NB4 (cell line): ENCODE data around the gene UBXN6.

ENCODE experiments used
- MAX ChIP-seq: IDR thresholded peaks from 2 replicates; pipeline ENCODE4 v1.6.1; 2011; ENCODE audit warnings: low read depth, low read length
- MYC ChIP-seq: IDR thresholded peaks from 2 replicates; pipeline ENCODE4 v1.6.1; 2011; ENCODE audit warnings: low read depth, low read length
- POLR2A ChIP-seq: IDR thresholded peaks from 2 replicates; pipeline ENCODE4 v1.6.1; 2011; ENCODE audit warnings: mild to moderate bottlenecking; ENCODE audit not compliant: insufficient read length; ENCODE audit errors: extremely low read depth
- TF ChIP-seq, protein P1 (sequence below): IDR thresholded peaks from one replicate; pipeline ENCODE4 v1.5.1; 2012; ENCODE audit warnings: low read depth, low read length

GRCh38 chr19:4401769-4402170 is 55.8 kb downstream of the UBXN6 start:
- TF ChIP-seq, protein P1, sequence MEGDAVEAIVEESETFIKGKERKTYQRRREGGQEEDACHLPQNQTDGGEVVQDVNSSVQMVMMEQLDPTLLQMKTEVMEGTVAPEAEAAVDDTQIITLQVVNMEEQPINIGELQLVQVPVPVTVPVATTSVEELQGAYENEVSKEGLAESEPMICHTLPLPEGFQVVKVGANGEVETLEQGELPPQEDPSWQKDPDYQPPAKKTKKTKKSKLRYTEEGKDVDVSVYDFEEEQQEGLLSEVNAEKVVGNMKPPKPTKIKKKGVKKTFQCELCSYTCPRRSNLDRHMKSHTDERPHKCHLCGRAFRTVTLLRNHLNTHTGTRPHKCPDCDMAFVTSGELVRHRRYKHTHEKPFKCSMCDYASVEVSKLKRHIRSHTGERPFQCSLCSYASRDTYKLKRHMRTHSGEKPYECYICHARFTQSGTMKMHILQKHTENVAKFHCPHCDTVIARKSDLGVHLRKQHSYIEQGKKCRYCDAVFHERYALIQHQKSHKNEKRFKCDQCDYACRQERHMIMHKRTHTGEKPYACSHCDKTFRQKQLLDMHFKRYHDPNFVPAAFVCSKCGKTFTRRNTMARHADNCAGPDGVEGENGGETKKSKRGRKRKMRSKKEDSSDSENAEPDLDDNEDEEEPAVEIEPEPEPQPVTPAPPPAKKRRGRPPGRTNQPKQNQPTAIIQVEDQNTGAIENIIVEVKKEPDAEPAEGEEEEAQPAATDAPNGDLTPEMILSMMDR, result no peak
- TF ChIP-seq POLR2A (no peak), MAX (no peak), MYC (no peak)
